DMS53 (cell line): Measurements from ENCODE around the gene MAPK4.
"Not testable (repeated sequence)": the region's sequence is repeated elsewhere in the genome, so short reads cannot be mapped to it uniquely, and the experiment has no call there.

Experiments used
- DNase-seq: peaks from one replicate; lab custom pipeline; 2025; lab: John Stamatoyannopoulos, UW

The MAPK4 gene

DNA sequence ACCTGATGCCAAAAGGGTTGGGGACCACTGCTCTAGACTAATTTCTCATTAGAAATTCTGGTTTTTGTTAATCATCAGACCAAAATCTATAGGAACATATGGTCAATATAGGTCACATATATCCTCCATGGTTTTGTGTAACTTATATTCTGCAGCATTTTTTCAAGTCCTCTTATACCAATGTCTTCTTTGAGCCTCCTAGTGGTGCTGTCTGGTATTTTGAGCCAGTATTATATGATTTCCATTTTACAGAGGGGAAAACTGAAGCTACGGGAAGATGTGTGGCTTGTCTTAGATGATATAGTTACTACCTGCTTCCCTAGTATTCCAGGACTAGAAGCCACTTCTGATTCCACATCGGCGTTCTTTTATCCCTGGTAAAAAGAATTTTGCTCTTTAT, 13.8 kb downstream of the MAPK4 start:
- DNase-seq, result peak; percentile 38

DNA sequence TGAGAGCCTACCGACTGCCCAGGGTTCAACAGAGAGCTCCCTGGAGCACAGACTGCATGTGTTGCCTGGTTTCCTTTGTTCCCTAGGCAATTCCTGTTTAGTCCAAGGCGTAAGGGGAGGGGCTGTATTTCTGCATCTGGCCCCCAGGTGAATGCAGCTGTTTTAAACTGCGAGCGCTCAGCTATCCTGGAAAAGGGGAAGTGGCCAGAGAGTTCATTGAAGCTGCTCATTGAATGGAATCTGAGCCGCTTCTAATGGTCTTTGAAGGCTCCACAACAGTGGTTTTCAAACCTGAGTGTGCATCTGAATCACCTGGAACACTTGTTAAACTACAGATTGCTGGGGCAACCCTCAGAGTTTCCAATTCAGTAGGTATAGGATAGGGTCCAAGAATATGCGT, 18.1 kb downstream of the MAPK4 start:
- no peak for DNase-seq

DNA sequence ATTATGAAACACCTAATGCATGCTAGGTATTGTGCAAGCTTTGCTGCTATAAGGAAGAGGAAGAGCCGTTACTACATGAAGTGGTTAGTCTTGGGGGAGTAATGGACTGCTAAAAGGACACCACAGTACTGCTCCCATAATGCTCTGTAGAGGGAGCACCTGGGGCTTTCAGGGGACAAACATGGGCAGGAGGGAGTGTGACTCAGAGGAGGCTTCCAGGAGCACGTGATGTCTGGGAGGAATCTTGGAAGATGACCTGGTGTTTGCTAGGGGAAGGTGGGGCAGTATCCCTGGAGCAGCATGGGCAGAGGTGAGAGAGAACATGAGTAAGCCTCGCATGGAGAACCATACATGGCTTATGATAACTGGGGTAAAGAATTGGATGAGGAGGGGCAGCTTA, 18.8 kb downstream of the MAPK4 start:
- no peak for DNase-seq

DNA sequence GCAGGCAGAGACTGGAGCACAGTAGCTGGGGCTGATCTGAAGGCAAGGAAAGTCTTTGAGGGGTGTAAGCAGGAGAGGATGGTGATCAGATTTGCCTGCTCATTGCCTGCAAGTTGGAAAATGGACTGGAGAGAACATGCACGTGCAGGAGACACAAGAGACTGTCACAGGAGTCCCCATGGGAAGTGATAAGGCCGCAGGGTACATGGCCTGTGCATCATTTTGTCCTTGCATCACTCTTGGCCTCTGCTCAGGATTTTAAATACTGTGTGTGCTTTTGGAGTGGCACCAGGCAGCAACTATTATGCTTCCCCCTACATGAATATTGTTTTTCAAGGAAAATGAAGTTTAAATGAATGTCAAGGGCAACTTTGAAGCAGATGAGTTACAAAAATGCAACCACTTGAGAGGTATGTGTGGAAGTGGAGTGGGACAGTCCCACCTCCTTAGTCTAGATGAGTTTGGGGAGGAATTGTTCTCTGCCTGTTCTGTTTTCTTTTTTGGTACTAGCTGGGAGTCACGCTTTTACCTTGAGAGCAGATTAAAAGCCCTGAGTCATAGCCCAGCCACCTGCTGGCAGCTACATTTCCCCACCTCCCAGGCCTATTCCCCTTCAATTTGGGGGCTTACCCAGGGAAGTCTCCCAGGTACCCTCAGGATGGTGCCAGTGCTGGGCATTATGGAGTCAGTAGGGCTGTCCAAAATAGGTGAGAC, 19.3 kb downstream of the MAPK4 start:
- peak; percentile 43 for DNase-seq

DNA sequence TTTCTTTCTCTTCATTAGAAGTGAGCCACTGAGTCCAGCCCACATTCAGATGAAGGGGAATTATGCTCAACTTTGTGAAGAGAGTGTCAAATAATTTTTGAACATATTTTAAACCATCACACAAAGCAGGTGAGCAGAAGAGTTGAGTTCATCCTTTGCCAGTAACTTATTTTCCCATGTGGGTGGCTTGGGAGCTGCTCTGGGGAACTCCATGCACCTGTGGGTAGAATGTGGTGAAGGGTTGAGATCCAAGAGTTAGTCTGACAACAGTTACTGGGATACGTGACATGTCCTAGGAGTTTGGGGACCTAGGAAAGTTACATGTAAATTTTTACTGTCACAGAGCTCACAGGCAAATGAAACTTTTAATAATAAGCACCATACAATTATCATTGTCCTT, 21.6 kb downstream of the MAPK4 start:
- DNase-seq, result no peak

DNA sequence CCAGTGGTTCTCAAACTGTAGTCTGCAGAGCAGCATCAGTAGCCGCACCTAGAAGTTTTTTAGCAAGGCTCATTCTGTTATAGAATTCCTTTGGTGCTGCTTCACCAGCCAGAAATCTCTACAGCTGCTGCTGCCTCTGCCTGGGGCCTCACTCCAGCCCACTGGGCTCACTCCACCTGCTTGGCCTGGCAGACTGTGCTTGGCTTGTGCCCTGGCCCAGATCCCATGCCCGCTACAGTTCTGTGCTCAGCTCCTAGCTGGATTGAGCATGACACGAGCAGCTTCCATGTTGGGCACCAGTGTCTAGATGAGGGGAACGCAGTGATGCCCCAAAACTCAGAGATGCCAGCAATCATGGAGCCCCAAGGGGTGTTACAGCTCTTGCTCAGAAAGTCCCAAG, 22.6 kb downstream of the MAPK4 start:
- DNase-seq, result no peak

DNA sequence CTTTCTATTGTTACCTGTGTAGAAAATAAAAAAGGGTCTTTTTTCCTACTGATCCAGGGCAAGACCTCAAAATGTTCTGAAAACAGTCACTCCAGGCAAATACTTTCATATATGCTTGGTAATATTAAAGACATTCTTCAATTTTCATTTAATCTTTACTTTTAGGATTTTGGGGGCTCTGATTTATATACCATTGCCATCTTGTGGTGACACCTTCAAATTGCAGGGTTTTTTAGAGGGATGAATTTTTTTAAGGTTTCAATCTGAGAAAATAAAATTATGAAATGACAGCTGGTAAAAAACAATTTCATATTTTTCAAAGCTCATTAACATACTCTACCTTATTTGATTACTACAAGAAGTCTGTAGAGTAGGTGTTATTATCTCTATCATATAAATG, 26.8 kb downstream of the MAPK4 start:
- DNase-seq, result peak; percentile 37

DNA sequence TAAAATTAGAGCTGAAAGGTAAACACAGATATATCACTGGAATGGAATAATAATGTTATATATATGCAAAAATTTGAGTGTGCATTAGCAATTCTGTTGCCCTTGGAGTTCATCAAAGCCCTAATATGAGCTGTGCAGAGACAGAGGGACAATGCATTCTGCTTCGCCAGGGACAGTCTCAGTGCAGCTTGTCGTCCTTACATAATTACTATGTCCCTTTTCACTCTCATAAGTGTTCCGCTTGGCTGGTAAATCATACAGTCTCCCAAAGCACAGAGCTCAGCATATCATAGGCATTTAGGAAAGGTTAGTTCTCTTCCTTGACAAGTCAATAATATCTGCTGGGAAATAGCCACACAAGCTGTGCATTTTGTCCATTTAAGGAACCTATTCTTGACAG, 30.7 kb downstream of the MAPK4 start:
- peak; percentile 89 for DNase-seq

DNA sequence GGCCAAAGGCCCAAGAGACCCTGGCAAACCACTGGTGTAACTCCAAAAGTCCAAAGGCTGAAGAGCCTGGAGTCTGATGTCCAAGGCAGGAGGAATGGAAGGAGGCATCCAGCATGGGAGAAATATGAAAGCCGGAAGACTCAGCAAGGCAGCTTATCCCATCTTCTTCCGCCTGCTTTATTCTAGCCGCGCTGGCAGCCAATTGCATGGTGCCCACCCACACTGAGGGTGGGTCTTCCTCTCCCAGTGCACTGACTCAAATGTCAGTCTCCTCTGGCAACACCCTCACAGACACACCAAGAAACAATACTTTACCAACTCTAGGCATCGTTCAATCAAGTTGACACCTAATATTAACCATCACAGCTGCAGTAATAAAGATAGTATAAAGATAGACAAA, 34.1 kb downstream of the MAPK4 start:
- DNase-seq, result no peak

DNA sequence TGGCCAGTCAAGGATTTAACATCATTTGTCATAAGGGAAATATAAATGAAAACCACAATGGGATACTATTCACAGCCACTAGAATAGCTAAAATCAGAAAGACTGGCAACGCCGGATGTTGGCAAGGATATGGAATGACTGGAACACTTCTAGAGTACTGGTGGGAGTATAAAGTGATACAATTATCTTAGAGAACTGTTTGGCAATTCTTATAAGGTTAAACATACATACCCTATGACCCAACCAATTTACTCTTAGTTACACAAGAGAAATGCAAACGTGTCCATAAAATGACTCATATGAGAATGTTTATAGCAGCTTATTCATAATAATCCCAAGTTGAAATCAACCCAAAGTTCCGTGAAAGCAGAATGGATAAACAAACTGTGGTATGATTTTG, 35.1 kb downstream of the MAPK4 start:
- DNase-seq, result no peak

DNA sequence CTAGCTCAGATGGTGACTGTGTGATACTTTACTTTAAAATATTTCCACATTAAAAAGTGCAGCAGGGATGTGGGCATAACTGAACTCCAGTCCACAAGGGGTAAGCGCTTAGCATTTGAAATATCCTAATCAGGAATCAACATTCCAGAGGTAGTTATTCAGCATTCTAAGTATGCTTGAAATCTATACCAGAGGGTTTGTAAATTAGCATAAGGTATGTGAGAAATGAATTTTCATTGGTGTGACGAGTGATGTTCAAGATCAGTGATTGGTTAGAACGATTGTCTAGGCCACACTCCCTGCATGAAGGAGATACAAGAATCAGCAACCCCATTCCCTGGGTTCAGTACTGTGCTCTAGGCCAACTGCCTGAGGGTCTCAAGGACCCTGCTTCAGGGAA, 42.6 kb downstream of the MAPK4 start:
- DNase-seq, result no peak

DNA sequence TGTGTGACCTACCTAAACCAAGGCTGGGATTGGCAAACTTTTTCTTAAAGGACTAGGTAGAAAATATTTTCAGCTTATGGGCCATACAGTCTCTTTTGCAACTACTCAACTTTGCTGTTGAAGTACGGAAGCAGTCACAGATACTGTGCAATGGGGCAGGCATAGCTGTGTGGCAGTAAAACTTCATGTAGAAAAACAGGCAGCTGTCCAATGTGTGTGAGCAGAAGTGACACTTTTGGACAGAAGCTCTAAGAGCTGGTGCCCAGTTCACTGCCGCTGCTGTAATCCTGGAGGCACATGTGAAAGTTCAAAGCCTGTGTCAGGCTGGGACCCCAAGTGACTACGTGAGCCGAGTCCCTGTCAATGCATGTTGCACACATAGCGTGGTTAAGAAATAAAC, 46.7 kb downstream of the MAPK4 start:
- no peak for DNase-seq

DNA sequence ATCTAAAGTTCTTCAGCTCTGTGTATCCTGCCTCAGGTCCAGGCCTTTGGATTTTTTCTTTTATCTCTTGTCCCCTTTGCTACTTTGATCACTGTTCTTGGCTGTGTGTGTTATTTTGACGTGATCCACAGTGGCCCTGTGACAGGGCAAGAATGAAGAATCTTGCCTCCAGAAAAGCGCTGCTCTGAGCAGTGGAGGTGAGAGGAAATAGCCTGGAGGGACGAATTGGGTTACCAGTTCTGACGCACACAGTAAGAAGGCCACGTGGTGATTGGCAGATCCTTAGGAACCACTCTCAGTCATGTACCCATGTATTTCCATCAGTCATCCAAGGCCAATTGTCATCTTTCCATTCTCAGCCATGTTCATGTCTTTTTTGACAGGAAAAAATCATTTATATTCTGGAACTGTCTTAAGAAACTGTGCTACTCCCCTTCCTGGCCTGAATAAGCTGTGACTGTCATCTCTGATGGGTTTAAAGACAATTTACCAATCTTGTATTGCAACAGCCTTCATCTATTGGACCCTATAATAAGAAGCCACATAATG, 47.6 kb downstream of the MAPK4 start:
- DNase-seq, result no peak

DNA sequence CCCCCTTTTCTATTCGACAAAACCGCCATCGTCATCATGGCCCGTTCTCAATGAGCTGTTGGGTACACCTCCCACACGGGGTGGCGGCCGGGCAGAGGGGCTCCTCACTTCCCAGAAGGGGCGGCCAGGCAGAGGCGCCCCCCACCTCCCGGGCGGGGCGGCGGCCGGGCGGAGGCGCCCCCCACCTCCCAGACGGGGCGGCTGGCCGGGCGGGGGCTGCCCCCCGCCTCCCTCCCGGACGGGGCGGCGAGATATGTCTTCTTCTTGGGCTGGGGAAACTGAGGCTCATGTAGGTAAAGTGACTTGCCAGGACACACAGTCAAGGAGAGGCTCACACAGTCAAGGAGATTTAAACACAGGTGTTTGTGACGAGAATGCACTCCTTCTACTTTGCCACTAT, 49.3 kb downstream of the MAPK4 start:
- DNase-seq, result not testable (repeated sequence)

DNA sequence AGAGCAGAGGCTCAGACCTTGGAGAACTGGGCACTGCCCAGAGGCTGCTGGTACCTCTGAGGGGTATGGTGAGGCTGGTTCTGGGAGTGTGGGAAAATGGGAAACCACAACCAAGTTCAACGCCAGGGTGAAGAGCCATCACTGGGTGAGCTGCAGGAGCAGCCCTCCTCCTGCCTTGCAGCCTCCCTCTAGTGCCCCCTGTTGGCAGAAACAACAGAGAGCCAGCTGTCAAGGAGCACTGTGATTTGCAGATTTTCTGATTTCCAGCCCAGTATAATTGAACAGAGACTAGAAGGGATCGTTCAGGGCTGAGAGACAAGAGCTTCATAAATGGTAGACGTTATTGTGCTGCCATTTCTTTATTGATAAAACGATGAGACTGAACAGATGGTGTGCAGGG, 50.5 kb downstream of the MAPK4 start:
- peak; percentile 57 for DNase-seq

DNA sequence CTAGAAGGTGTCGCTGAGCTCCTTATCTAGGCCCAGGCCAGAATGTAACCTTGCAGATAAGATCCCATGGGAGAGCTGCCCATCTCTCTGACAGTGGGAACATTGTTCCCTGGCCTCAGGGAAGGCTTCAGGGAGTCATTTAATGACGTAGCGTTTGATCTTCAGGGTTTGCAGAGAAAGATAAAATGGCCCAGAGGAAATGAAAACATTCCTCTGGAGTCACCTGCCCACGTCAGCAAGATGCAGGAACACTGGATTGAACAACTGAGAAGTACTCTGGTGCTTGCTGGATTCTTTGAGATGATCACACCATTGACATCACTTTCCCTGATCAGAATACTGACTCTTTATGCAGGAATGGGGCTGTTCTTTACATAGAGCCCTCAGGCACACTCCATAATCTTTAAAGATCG, 51.6 kb downstream of the MAPK4 start:
- DNase-seq, result no peak

DNA sequence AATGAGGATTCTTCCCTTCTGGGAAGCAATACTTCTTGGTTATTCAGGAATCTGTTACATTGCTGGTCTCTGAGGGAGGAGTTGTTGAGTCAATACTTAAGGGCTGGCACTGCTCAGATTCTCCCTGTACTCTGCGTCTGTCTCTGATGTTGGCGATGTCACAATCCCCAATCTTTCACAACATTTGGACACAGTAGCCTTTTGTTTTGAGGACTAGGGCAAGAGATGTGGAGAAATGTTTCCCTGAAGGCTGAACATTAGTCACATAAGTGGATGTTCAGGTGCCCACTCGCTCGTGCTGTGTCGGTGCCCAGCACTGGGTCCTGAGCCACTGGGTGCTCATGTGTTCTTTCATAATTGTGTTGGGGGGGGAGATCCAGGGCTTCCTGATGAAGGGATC, 55.0 kb downstream of the MAPK4 start:
- no peak for DNase-seq

DNA sequence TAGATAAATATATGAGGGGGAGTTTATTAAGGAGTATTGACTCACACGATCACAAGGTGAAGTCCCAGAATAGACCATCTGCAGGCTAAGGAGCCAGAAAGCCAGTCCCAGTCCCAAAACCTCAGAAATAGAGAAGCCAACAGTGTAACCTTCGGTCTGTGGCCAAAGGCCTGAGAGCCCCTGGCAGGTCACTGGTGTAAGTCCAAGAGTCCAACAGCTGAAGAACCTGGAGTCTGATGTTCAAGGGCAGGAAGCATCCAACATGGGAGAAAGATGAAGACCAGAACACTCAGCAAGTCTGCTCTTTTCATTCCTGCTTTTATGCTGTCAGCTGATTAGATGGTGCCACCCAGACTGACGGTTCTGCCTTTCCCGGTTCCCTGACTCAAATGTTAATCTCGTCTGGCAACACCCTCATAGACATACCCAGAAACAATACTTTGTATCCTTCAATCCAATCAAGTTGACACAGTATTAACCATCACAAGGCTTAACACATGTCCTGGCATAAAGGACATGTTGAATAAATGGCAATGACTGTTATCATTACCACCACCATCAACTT, 56.7 kb downstream of the MAPK4 start:
- DNase-seq, result no peak

DNA sequence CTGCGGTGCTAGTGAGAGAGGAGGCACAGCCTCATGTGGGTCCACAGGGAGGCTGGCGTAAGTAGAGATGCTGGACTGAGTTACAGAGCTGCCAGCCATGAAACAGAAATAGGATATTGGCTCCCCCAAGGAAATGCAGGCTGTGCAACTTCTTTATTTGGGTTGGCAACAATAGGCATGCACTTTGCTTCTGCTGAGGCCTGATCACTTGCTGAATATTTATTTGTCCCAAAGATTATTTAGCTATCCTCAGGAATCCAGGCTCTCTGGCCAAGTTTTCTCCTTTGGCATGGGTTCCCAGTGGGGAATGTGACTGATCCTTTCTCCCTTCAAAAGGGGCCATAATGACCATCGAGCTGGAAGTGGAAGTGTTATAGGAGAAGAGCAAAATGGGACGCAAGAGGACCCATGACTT, 60.0 kb downstream of the MAPK4 start:
- no peak for DNase-seq

DNA sequence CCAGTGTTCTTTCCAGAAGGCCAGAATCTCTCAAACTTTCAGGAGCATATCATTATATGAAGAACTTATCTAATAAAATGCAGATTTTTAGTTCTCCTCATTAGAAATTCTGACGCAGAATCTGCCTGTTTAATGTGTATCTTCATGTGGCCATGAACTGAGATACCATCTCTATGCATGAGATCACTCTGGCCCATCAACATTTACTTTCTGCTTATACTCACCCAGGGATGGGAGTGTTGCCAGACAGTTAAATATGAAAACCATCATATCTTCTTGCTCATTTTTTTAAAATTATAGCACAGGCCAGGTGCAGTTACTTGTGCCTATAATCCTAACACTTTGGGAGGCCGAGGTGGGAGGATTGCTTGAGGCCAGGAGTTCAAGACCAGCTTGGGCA, 60.4 kb downstream of the MAPK4 start:
- no peak for DNase-seq

DNA sequence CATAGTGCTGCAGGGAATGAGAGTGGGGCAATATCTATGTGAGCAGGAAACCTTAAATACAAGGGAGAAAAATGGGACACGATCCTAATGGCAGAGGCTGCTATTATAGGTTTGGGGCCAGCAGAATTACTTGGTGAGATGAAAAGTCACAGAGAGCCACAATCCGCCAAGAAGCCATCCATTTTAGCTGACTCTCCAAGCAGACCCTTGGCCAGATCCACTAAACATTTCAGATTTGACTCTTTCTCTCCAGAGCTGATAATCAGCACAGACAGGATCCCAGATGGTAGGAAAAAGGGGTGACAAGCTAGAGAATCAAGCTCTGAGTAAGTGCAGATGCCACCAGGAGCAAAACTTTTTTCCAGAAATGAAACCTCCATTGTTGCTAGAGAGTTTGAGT, 61.5 kb downstream of the MAPK4 start:
- DNase-seq, result no peak

DNA sequence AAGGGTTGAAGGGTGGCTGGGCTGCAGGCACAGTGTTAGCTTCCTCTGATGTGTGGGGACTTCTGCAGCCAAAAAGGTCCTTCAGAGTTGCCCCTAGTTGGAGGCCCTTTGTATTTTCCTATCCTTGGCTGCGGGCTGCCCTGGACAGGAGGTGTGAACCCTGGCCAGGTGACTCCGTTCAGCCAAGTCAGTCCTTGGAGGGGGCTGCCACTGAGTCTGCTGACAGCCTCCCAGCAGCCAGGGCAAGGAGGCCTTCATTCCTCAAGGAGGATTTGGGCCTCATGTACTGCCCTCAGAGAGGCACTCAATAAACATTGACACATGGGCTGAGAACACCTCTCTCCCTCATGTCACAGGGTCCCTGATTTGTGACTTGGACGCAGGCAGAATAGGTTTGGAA, 62.4 kb downstream of the MAPK4 start:
- no peak for DNase-seq

DNA sequence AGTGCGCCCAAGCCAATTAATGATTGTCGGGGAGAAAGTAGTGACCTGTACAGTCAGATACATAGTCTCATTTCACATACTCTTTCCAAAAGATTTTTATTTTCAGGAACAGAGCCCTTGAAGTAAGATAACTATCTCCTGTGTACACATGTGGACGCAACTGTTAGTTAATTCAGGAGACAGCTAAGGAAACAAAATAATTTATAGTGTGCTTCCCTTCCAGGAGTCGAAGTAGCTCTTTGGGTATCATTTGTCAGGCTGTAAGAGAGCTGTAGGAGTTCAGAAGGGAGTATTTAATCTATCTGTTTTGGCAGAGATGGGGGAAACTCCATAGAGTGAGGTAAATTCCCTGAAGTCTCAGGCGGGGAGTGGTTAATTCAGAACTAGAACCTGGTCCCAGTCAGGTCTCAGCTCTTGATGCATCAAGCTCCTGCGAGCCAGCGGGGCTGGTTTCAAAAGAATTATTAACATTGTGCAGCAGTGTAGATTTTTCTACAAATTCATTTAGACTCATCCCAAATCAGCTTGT, 63.0 kb downstream of the MAPK4 start:
- no peak for DNase-seq
